ENCODE data around the gene CDH26.

DNA sequence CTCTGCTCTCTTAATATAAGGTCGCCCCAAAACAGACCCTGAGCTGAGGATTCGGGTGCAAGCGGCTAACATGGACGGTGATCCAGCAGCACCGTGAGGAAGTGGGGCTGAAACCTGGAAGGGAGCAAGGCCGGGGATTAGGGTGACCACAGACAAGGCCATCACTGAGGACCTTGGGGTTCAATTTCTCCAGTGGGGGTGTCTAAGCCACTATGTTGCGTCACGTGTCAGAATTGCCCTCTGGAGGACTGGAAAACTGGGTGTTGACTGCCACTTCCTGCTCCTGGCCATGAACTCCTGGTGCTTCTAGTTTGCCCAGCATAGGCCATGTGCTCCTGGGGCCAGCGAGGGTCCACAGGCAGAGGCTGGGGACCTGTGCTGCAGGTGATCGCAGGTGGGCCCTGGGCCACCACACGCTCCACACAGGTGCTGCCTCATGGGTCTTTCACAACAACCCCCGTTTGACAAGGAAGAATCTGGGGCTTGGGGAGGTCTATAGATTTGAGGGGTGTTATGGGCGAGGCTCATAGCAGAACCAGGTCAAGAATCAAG is 101.9 kb downstream of the CDH26 start:
- no peak for TF ChIP-seq CTCF (IDR thresholded peaks at IDR 0.05; ENCODE audit: insufficient read depth, low read length, poor library complexity, severe bottlenecking)
- no peak for TF ChIP-seq EZH2phosphoT487 (conservative IDR thresholded peaks at IDR 0.05; ENCODE audit: low read length)
